Stomach smooth muscle (tissue), 2 donors: ENCODE results near the gene ZNF790.

Experiments used
- H3K27ac ChIP-seq: one replicate; pipeline ENCODE4 v1.7.0; 2013; ENCODE audit warnings: mild to moderate bottlenecking, low read length, inconsistent platforms
- H3K27me3 ChIP-seq, 2 donors: one replicate each; pipeline ENCODE4 v1.7.0; 2013; ENCODE audit warnings: low read length in 2 of 2; ENCODE audit not compliant: insufficient read depth in 2 of 2, control insufficient read depth in 1 of 2
- H3K36me3 ChIP-seq, 2 donors: one replicate each; pipeline ENCODE4 v1.7.0; 2013; ENCODE audit warnings: low read length in 2 of 2; ENCODE audit not compliant: control insufficient read depth in 2 of 2, insufficient read depth in 2 of 2
- H3K4me1 ChIP-seq: one replicate; pipeline ENCODE4 v1.7.0; 2013; ENCODE audit warnings: low read length; ENCODE audit not compliant: control insufficient read depth, insufficient read depth
- H3K4me3 ChIP-seq, 2 donors: one replicate each; pipeline ENCODE4 v1.7.0; 2013; ENCODE audit warnings: low read length in 2 of 2
- H3K9ac ChIP-seq, 2 donors: one replicate each; pipeline ENCODE4 v1.7.0; 2013; ENCODE audit warnings: low read length in 2 of 2, mild to moderate bottlenecking in 1 of 2
- H3K9me3 ChIP-seq, 2 donors: one replicate each; pipeline ENCODE4 v1.7.0; 2013; ENCODE audit warnings: low read length in 2 of 2; ENCODE audit not compliant: control insufficient read depth in 2 of 2
- donor health status: healthy.
- donor health status: Pancreatic carcinoma.

The ZNF790 gene

GRCh38 chr19:36772311-36773222 lies 65.6 kb downstream of the ZNF790 start, which contains the start of gene ZNF850:
TSS of gene ZNF850 (minus strand) at chr19:36772807. CDS start at chr19:36762606, 10,201 bp downstream.
- H3K4me1 ChIP-seq = peaks cover 15% of the 10 kb centered on the region
- H3K4me3 ChIP-seq = peak within 1 kb of the TSS; percentile 79 to 96
- peak within 1 kb of the TSS; percentile 70 to 73 for H3K9ac ChIP-seq
- H3K9me3 ChIP-seq = peaks cover 0 to 3% of the 10 kb centered on the region in 2 donors
- H3K27ac ChIP-seq = peak within 1 kb of the TSS; percentile 77
- no peaks in the 10 kb centered on the region for H3K27me3 ChIP-seq
- H3K36me3 ChIP-seq = no peaks in the 10 kb centered on the region

- peak overlapping the region; percentile 79 to 96 for H3K4me3 ChIP-seq
- H3K9ac ChIP-seq = peak overlapping the region; percentile 70 to 73
- H3K4me1 ChIP-seq = peaks cover 15% of the 10 kb centered on the region
- H3K9me3 ChIP-seq = peaks cover 0 to 3% of the 10 kb centered on the region in 2 donors
- H3K27me3 ChIP-seq = no peaks in the 10 kb centered on the region
- peak overlapping the region; percentile 77 for H3K27ac ChIP-seq
- no peaks in the 10 kb centered on the region for H3K36me3 ChIP-seq
Measured at GRCh38 chr19:36771261-36772231, 66.6 kb downstream of the ZNF790 start.
